ENCODE measurements around the gene SYNE1. TPM values are rescaled to one million over a fixed set of nuclear protein-coding genes. Genes with fewer than 3 reads are reported as not detected.

The SYNE1 gene
- polyA plus RNA-seq, 3 donors: 16.1 to 50.4 (median 27.0) TPM

GRCh38 chr6:152293404-152293803 lies 343.8 kb downstream of the SYNE1 start:
- H3K27ac ChIP-seq (ENCODE audit: low read depth, low read length): no peak overlapping the region

GRCh38 chr6:152292555-152292954 lies 344.6 kb downstream of the SYNE1 start:
- no peak overlapping the region for H3K27ac ChIP-seq (ENCODE audit: low read depth, low read length)
- WGBS, 3 donors: 89 to 92% (median 90%) methylated on average over 3 of the region's 3 CpGs

More at GRCh38 chr6:152293404-152293803, 343.8 kb downstream of the SYNE1 start:
- WGBS, 3 donors: 69 to 79% (median 78%) methylated on average over 3 of the region's 3 CpGs

- no peak overlapping the region for H3K27ac ChIP-seq (ENCODE audit: low read depth, low read length)
Measured at GRCh38 chr6:152290693-152291092, 346.5 kb downstream of the SYNE1 start.

GRCh38 chr6:152277826-152278329 lies 359.3 kb downstream of the SYNE1 start:
- H3K27ac ChIP-seq (ENCODE audit: low read depth, low read length): no peak overlapping the region
- 49 to 95% (median 92%) methylated on average over 9 of the region's 9 CpGs for WGBS, 3 donors

- no peak overlapping the region for H3K27ac ChIP-seq (ENCODE audit: low read depth, low read length)
- 24 to 72% (median 57%) methylated on average over 4 of the region's 4 CpGs for WGBS, 3 donors
Measured at GRCh38 chr6:152273638-152274037, 363.5 kb downstream of the SYNE1 start.

- 45 to 57% (median 50%) methylated on average over 3 of the region's 3 CpGs for WGBS, 3 donors
- no peak overlapping the region for H3K27ac ChIP-seq (ENCODE audit: low read depth, low read length)
Measured at GRCh38 chr6:152273002-152273401, 364.2 kb downstream of the SYNE1 start.

- 40 to 58% (median 49%) methylated on average over 1 of the region's 1 CpG for WGBS, 3 donors
- no peak overlapping the region for H3K27ac ChIP-seq (ENCODE audit: low read depth, low read length)
Measured at GRCh38 chr6:152272486-152272885, 364.7 kb downstream of the SYNE1 start.

GRCh38 chr6:152271776-152272464 lies 365.2 kb downstream of the SYNE1 start:
- 29 to 71% (median 40%) methylated on average over 6 of the region's 6 CpGs for WGBS, 3 donors
- H3K27ac ChIP-seq (ENCODE audit: low read depth, low read length): no peak overlapping the region

- no peak overlapping the region for H3K27ac ChIP-seq (ENCODE audit: low read depth, low read length)
- 94 to 100% (median 100%) methylated on average over 1 of the region's 1 CpG for WGBS, 3 donors
Measured at GRCh38 chr6:152270301-152270925, 366.7 kb downstream of the SYNE1 start.

GRCh38 chr6:152268846-152269442 lies 368.2 kb downstream of the SYNE1 start:
- 83 to 92% (median 89%) methylated on average over 8 of the region's 8 CpGs for WGBS, 3 donors
- H3K27ac ChIP-seq (ENCODE audit: low read depth, low read length): no peak overlapping the region

- no peak overlapping the region for H3K27ac ChIP-seq (ENCODE audit: low read depth, low read length)
- 57 to 66% (median 59%) methylated on average over 9 of the region's 9 CpGs for WGBS, 3 donors
Measured at GRCh38 chr6:152267967-152268845, 369.0 kb downstream of the SYNE1 start.

- 32 to 61% (median 52%) methylated on average over 2 of the region's 2 CpGs for WGBS, 3 donors
- H3K27ac ChIP-seq (ENCODE audit: low read depth, low read length): no peak overlapping the region
Measured at GRCh38 chr6:152265651-152266050, 371.5 kb downstream of the SYNE1 start.

- 56 to 100% (median 94%) methylated on average over 1 of the region's 1 CpG for WGBS, 3 donors
- H3K27ac ChIP-seq (ENCODE audit: low read depth, low read length): no peak overlapping the region
Measured at GRCh38 chr6:152263582-152263981, 373.6 kb downstream of the SYNE1 start.

GRCh38 chr6:152261179-152261578 lies 376.0 kb downstream of the SYNE1 start:
- no peak overlapping the region for H3K27ac ChIP-seq (ENCODE audit: low read depth, low read length)
- WGBS, 3 donors: 68 to 93% (median 82%) methylated on average over 4 of the region's 4 CpGs

- H3K27ac ChIP-seq (ENCODE audit: low read depth, low read length): no peak overlapping the region
- WGBS, 3 donors: 81 to 95% (median 90%) methylated on average over 3 of the region's 3 CpGs
Measured at GRCh38 chr6:152259234-152259633, 377.9 kb downstream of the SYNE1 start.

- H3K27ac ChIP-seq (ENCODE audit: low read depth, low read length): no peak overlapping the region
Measured at GRCh38 chr6:152257581-152257980, 379.6 kb downstream of the SYNE1 start.

- no peak overlapping the region for H3K27ac ChIP-seq (ENCODE audit: low read depth, low read length)
- WGBS, 3 donors: 98 to 99% (median 99%) methylated on average over 3 of the region's 3 CpGs
Measured at GRCh38 chr6:152250127-152250526, 387.0 kb downstream of the SYNE1 start.

- H3K27ac ChIP-seq (ENCODE audit: low read depth, low read length): no peak overlapping the region
- WGBS, 3 donors: 17 to 51% (median 36%) methylated on average over 2 of the region's 2 CpGs
Measured at GRCh38 chr6:152248980-152249379, 388.2 kb downstream of the SYNE1 start.

Measured in adipose tissue (tissue), 3 donors.